ENCODE results near the gene BCAS3. TPM values are rescaled to one million over a fixed set of nuclear protein-coding genes. Genes with fewer than 3 reads are reported as not detected.

BCAS3 gene
- total and polyA plus RNA-seq, 4 donors, result 11.6 to 47.6 (median 27.4) TPM

DNA sequence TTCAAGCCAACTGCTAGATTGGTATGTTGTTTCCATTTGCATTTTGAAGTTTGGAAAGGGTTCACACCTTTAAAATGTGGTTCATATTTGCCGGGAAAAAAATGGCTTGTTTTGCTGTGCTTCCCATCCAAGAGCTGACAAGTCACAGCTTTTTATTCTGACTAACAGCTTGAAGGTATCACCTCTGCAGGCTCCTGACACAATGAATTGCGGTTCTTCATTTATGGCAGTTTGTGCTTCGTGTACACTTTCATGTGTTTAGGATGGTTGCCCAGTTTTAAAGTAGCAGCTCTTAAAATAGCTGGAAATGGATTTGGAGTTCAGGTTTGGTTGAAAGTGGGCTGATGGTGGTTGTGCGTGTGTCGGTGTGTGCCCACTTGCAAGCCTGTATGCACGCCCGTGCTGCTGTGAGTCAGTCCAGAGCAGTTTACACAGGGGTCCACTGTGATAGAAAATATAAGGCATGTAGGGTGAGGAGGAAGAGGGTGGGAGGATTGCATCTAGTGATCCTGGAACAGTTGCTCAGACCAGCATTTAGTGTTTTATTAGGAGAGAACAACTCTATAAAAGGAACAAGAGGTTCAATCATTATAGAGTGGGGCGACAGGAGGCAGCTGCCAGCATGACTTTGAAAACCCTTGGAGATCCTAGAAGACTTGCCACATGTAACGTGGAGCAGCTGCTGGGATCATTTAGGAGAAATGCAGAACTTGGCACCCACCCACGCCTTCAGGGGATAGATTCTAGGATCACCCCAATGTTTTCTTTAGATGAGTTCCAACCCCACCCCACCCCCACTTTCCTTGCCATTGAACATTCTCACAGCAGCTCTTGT lies 614.0 kb downstream of the BCAS3 start:
- H3K4me3 ChIP-seq (ENCODE audit: low read length in 2 of 2), result no peak overlapping the region
- no peaks in the 10 kb centered on the region for H3K27me3 ChIP-seq (ENCODE audit: control insufficient read depth in 1 of 2, insufficient read depth in 2 of 2, low read length in 1 of 2)
- H3K27ac ChIP-seq (ENCODE audit: low read depth in 1 of 2, low read length in 2 of 2), result no peak overlapping the region
- 6 to 14% methylated on average over 10 of the region's 10 CpGs for WGBS, 2 donors
- no peak for DNase-seq
- no peaks in the 10 kb centered on the region for H3K9me3 ChIP-seq (ENCODE audit: control insufficient read depth, low read length)
- H3K36me3 ChIP-seq (ENCODE audit: control insufficient read depth in 1 of 2, insufficient read depth in 2 of 2, low read length in 1 of 2), result no peaks in the 10 kb centered on the region
- intact Hi-C loops (cut with DNase I), result no loop called here
- H3K4me1 ChIP-seq (ENCODE audit: control insufficient read depth in 1 of 2, insufficient read depth in 2 of 2, low read length in 2 of 2), result peaks cover 2 to 5% of the 10 kb centered on the region in 2 donors
- ATAC-seq (ENCODE audit: low FRiP score), result no peak

DNA sequence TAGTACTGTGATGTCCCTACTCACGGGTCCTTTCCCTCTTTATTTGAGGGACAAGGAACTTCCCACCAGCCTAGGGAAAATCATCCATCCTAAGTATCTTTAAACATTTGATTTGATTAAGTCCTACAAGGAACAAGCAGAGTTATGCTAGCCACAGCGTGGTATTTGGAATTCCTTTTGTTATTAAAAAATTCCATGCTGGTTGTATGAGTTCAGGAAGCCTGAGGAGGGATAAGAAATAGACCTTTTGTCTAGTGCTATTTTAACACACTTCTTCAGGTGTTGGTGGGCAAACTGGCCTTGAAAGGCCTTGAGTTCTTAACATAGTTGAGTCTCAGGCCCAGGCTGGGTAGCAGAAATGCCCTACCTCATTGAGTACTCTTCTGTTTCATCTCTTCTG lies 616.6 kb downstream of the BCAS3 start:
- intact Hi-C loops (cut with DNase I), result no loop called here
- H3K27ac ChIP-seq (ENCODE audit: low read depth in 1 of 2, low read length in 2 of 2), result no peak overlapping the region
- no peaks in the 10 kb centered on the region for H3K9me3 ChIP-seq (ENCODE audit: control insufficient read depth, low read length)
- H3K36me3 ChIP-seq (ENCODE audit: control insufficient read depth in 1 of 2, insufficient read depth in 2 of 2, low read length in 1 of 2), result no peaks in the 10 kb centered on the region
- no peak for ATAC-seq (ENCODE audit: low FRiP score)
- peaks cover 2 to 5% of the 10 kb centered on the region in 2 donors for H3K4me1 ChIP-seq (ENCODE audit: control insufficient read depth in 1 of 2, insufficient read depth in 2 of 2, low read length in 2 of 2)
- WGBS, 2 donors, result 92 to 94% methylated on average over 2 of the region's 2 CpGs
- no peak for DNase-seq
- H3K4me3 ChIP-seq (ENCODE audit: low read length in 2 of 2), result no peak overlapping the region
- H3K27me3 ChIP-seq (ENCODE audit: control insufficient read depth in 1 of 2, insufficient read depth in 2 of 2, low read length in 1 of 2), result no peaks in the 10 kb centered on the region

DNA sequence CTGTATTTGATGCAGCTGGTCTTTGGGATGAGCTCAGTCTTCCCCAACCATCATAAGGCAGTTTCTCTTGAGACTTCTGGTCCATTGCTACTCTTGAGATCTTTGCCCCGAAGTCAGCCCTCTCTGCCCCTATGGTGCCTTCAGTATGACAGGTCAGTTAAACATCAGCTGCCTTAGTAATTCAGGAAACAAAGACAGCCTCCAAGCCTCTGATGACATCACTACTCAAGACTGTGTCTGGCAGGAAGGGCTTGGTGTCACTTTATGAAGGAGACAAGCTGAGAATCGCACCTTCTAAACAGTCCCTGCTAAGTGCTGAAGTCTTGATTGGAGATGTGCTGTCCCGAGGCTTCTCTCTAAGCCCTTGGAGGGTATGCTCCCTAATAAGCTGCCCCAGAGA lies 617.1 kb downstream of the BCAS3 start:
- H3K9me3 ChIP-seq (ENCODE audit: control insufficient read depth, low read length), result no peaks in the 10 kb centered on the region
- no peak overlapping the region for H3K27ac ChIP-seq (ENCODE audit: low read depth in 1 of 2, low read length in 2 of 2)
- intact Hi-C loops (cut with DNase I), result no loop called here
- no peaks in the 10 kb centered on the region for H3K27me3 ChIP-seq (ENCODE audit: control insufficient read depth in 1 of 2, insufficient read depth in 2 of 2, low read length in 1 of 2)
- no peak for DNase-seq
- WGBS, 2 donors, result 51 to 57% methylated on average over 3 of the region's 3 CpGs
- H3K4me1 ChIP-seq (ENCODE audit: control insufficient read depth in 1 of 2, insufficient read depth in 2 of 2, low read length in 2 of 2), result peaks cover 2 to 5% of the 10 kb centered on the region in 2 donors
- H3K36me3 ChIP-seq (ENCODE audit: control insufficient read depth in 1 of 2, insufficient read depth in 2 of 2, low read length in 1 of 2), result no peaks in the 10 kb centered on the region
- no peak overlapping the region for H3K4me3 ChIP-seq (ENCODE audit: low read length in 2 of 2)
- no peak for ATAC-seq (ENCODE audit: low FRiP score)

DNA sequence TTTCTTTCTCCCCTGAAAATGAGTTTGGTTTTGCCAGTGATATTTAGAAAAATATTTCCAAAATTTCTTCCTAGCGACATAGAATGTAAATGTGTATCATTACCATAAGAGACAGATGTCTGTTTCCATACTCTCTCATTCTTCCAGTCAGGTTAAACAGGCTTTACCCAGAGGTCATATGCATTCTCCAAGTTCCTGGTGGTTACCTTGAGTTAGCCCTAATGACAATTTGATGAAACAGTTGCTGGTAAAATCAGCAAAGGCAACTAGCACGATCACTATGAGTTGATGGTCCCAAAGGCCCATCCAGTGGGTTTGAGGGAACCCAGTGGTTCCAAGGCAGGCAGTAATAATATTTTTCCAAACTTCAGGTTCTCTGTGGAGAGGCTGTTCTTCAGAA lies 618.4 kb downstream of the BCAS3 start:
- intact Hi-C loops (cut with DNase I), result no loop called here

DNA sequence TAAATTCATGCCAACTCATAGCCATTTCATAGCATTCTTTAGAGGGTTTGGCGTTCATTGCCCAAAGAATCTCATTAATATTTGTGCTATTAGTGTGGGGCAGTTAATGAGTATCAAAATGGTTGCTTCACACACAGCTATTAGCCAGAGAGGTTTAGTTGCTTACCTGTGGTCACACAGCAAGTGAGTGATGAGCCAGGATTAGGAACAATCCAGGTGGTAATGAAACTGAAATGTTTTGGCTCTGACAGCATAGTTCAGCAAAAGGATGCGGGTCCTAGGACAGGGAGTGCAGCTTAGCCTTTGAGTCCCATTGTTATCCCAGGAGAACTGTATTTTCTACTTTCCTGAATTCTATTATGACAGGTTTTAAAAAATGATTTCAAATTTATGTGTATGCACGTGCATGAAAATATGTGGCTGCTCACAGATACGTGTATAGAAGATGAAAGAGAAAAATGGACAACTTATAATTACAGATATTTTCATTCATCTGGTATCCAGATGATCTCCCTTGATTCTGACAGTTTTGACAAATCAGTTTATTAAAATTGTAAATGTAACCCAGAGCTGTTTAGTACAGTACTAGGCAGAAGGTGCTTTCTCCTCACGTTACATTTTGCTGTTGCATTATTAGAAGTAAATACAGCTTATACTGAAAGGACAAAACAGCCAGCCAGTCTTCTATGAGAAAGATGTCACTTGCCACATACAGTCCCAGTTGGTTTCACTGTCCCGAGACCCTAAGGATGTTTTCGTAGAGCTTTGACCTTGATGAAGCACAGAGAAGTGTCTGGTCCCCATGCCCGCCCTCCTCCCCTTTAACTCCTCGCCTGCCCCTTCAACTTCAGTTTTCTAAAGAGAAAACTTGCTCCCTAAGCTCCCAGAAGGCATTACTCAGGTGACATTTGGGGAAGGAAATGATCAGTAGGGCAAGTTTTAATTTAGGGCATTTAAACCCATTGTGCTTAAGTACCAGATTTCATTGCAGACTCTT lies 622.2 kb downstream of the BCAS3 start:
- H3K4me1 ChIP-seq (ENCODE audit: control insufficient read depth in 1 of 2, insufficient read depth in 2 of 2, low read length in 2 of 2), result peaks cover 1 to 12% of the 10 kb centered on the region in 2 donors
- 40 to 50% methylated on average over 9 of the region's 9 CpGs for WGBS, 2 donors
- no peaks in the 10 kb centered on the region for H3K36me3 ChIP-seq (ENCODE audit: control insufficient read depth in 1 of 2, insufficient read depth in 2 of 2, low read length in 1 of 2)
- no peaks in the 10 kb centered on the region for H3K27me3 ChIP-seq (ENCODE audit: control insufficient read depth in 1 of 2, insufficient read depth in 2 of 2, low read length in 1 of 2)
- ATAC-seq (ENCODE audit: low FRiP score) (no peak), DNase-seq (no peak)
- intact Hi-C loops (cut with DNase I), result no loop called here
- H3K27ac ChIP-seq (ENCODE audit: low read depth in 1 of 2, low read length in 2 of 2), result no peak overlapping the region
- no peak overlapping the region for H3K4me3 ChIP-seq (ENCODE audit: low read length in 2 of 2)
- no peaks in the 10 kb centered on the region for H3K9me3 ChIP-seq (ENCODE audit: control insufficient read depth, low read length)

More for the DNA sequence above, 618.4 kb downstream of the BCAS3 start:
- peaks cover 2 to 14% of the 10 kb centered on the region in 2 donors for H3K4me1 ChIP-seq (ENCODE audit: control insufficient read depth in 1 of 2, insufficient read depth in 2 of 2, low read length in 2 of 2)
- no peaks in the 10 kb centered on the region for H3K36me3 ChIP-seq (ENCODE audit: control insufficient read depth in 1 of 2, insufficient read depth in 2 of 2, low read length in 1 of 2)
- WGBS, 2 donors, result 98 to 100% methylated on average over 2 of the region's 2 CpGs
- H3K4me3 ChIP-seq (ENCODE audit: low read length in 2 of 2), result no peak overlapping the region
- ATAC-seq (ENCODE audit: low FRiP score) (no peak), DNase-seq (no peak)
- H3K27ac ChIP-seq (ENCODE audit: low read depth in 1 of 2, low read length in 2 of 2), result no peak overlapping the region
- no peaks in the 10 kb centered on the region for H3K9me3 ChIP-seq (ENCODE audit: control insufficient read depth, low read length)
- H3K27me3 ChIP-seq (ENCODE audit: control insufficient read depth in 1 of 2, insufficient read depth in 2 of 2, low read length in 1 of 2), result no peaks in the 10 kb centered on the region

DNA sequence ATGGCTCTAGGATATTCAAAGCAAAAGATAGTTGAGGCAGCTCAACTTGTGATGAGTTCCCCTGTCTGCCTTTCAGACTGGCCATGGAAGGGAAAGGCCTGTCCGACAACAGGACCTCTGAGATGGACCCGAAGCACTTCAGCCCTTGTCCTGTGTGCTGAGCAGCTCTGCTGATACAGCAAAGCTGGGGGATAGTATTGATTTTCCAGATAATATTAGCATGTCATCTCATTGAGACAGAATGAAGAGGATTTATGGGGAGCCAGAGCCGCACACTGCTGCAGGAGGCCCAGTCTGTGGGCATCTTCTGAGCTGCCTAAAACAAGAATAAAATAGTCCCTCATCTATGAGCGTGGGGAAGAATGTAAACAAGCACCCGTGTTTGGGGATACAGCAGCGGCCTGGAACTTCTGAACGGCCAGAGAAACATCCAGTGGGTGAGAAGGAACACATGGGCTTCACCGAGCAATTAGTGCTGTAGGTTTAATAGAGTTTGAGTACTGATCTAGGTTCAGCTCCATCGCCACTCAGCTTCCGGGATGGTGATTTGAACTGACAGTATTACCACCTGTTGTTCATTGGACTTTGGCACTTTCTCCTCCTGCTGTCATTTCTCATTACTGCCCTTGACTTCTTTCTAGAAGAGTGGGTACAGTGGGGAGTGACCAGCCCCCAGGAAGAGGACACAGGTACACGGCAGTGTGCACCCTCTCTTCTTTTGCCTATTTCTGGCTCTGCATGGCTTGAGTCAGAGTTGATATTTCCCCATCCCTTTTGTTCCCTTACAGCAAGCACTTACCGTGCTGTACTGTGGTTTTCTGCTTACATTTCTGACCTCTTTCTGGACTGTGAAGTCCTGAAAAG lies 625.5 kb downstream of the BCAS3 start:
- H3K4me1 ChIP-seq (ENCODE audit: control insufficient read depth in 1 of 2, insufficient read depth in 2 of 2, low read length in 2 of 2), result peaks cover 0 to 9% of the 10 kb centered on the region in 2 donors
- intact Hi-C loops (cut with DNase I), result no loop called here
- no peak for ATAC-seq (ENCODE audit: low FRiP score)
- no peaks in the 10 kb centered on the region for H3K27me3 ChIP-seq (ENCODE audit: control insufficient read depth in 1 of 2, insufficient read depth in 2 of 2, low read length in 1 of 2)
- no peaks in the 10 kb centered on the region for H3K36me3 ChIP-seq (ENCODE audit: control insufficient read depth in 1 of 2, insufficient read depth in 2 of 2, low read length in 1 of 2)
- no peak overlapping the region for H3K27ac ChIP-seq (ENCODE audit: low read depth in 1 of 2, low read length in 2 of 2)
- DNase-seq, result no peak
- H3K4me3 ChIP-seq (ENCODE audit: low read length in 2 of 2), result no peak overlapping the region
- 92 to 94% methylated on average over 12 of the region's 12 CpGs for WGBS, 2 donors
- no peaks in the 10 kb centered on the region for H3K9me3 ChIP-seq (ENCODE audit: control insufficient read depth, low read length)

DNA sequence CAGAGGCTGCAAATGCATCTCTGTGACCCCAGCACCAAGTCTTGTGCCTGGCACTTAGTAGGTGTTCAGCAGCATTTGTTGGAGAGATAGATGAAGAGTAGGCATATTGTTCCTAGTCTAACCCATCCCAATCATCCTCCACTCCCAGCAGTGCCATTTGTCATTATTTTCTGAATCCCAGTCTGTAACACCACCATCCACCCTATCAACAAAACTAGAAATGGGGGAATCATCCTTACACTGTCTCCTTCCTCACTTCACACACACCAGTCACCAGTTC lies 626.1 kb downstream of the BCAS3 start:
- no peaks in the 10 kb centered on the region for H3K36me3 ChIP-seq (ENCODE audit: control insufficient read depth in 1 of 2, insufficient read depth in 2 of 2, low read length in 1 of 2)
- no peak overlapping the region for H3K27ac ChIP-seq (ENCODE audit: low read depth in 1 of 2, low read length in 2 of 2)
- ATAC-seq (ENCODE audit: low FRiP score) (no peak), DNase-seq (no peak)
- no peak overlapping the region for H3K4me3 ChIP-seq (ENCODE audit: low read length in 2 of 2)
- H3K4me1 ChIP-seq (ENCODE audit: control insufficient read depth in 1 of 2, insufficient read depth in 2 of 2, low read length in 2 of 2), result peaks cover 0 to 9% of the 10 kb centered on the region in 2 donors
- H3K9me3 ChIP-seq (ENCODE audit: control insufficient read depth, low read length), result no peaks in the 10 kb centered on the region
- no peaks in the 10 kb centered on the region for H3K27me3 ChIP-seq (ENCODE audit: control insufficient read depth in 1 of 2, insufficient read depth in 2 of 2, low read length in 1 of 2)
- intact Hi-C loops (cut with DNase I), result no loop called here

DNA sequence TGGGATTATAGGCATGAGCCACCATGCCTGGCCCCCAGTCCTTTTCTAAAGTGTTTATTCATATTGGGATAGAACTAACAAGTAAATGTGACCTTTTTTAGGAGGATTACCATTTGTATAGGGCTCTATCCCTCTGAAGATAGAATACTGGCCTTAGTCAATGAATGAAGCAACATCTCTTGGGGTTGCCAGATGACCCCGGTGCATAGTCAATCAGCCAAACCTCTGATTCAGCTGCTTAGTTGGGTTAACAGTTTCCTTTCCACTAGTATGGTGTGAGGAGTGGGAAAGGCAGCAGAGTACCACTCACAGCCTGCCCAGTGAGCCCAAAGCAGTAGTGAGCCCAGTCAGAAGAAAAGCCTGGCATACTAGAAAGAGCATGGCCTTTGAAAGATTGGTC lies 627.4 kb downstream of the BCAS3 start:
- H3K36me3 ChIP-seq (ENCODE audit: control insufficient read depth in 1 of 2, insufficient read depth in 2 of 2, low read length in 1 of 2), result no peaks in the 10 kb centered on the region
- H3K9me3 ChIP-seq (ENCODE audit: control insufficient read depth, low read length), result no peaks in the 10 kb centered on the region
- H3K27ac ChIP-seq (ENCODE audit: low read depth in 1 of 2, low read length in 2 of 2), result no peak overlapping the region
- H3K4me3 ChIP-seq (ENCODE audit: low read length in 2 of 2), result no peak overlapping the region
- ATAC-seq (ENCODE audit: low FRiP score), result no peak
- intact Hi-C loops (cut with DNase I), result no loop called here
- DNase-seq, result no peak
- H3K27me3 ChIP-seq (ENCODE audit: control insufficient read depth in 1 of 2, insufficient read depth in 2 of 2, low read length in 1 of 2), result no peaks in the 10 kb centered on the region
- WGBS, 2 donors, result 56 to 62% methylated on average over 1 of the region's 1 CpG
- peaks cover 0 to 7% of the 10 kb centered on the region in 2 donors for H3K4me1 ChIP-seq (ENCODE audit: control insufficient read depth in 1 of 2, insufficient read depth in 2 of 2, low read length in 2 of 2)
